Gastrocnemius medialis (tissue), 4 donors: ENCODE measurements around the gene BTG1.

ENCODE experiments used
- CTCF ChIP-seq, 5 experiments: fragments of 450-650 bp in 3 of 5; fragments of 200-600 bp in 2 of 5; sonication (generic) in 2 of 5; IDR thresholded peaks in 4 of 5; conservative IDR thresholded peaks in 1 of 5; 1 replicate in 4 of 5; 2 replicates in 1 of 5; pipeline ENCODE4 v1.5.1; 2016 to 2019; ENCODE audit warnings: antibody characterized with exemption in 5 of 5, mild to moderate bottlenecking in 3 of 5, moderate library complexity in 3 of 5
- POLR2A ChIP-seq, 2 donors: fragments of 450-650 bp; IDR thresholded peaks; one replicate each; pipeline ENCODE4 v1.6.1; 2017; ENCODE audit warnings: antibody characterized with exemption in 2 of 2, mild to moderate bottlenecking in 2 of 2, moderate library complexity in 2 of 2

GRCh38 chr12:92123780-92124688, 21.6 kb downstream of the BTG1 start:
- TF ChIP-seq CTCF (IDR thresholded peaks at IDR 0.05 in 4 of 5, conservative IDR thresholded peaks at IDR 0.05 in 1 of 5) (no peak), POLR2A (IDR thresholded peaks at IDR 0.05) (no peak)
